HCEC 1CT (cell line): ENCODE results near the gene SPATA2.
A peak's percentile ranks its signal among the peaks of the same experiment; 100 is the strongest.
"Not testable (repeated sequence)": the region's sequence is repeated elsewhere in the genome, so short reads cannot be mapped to it uniquely, and the experiment has no call there.

ENCODE experiments used
- DNase-seq: peaks from one replicate; pipeline ENCODE4 v3.0.0-alpha.2; 2017

SPATA2 gene

DNA sequence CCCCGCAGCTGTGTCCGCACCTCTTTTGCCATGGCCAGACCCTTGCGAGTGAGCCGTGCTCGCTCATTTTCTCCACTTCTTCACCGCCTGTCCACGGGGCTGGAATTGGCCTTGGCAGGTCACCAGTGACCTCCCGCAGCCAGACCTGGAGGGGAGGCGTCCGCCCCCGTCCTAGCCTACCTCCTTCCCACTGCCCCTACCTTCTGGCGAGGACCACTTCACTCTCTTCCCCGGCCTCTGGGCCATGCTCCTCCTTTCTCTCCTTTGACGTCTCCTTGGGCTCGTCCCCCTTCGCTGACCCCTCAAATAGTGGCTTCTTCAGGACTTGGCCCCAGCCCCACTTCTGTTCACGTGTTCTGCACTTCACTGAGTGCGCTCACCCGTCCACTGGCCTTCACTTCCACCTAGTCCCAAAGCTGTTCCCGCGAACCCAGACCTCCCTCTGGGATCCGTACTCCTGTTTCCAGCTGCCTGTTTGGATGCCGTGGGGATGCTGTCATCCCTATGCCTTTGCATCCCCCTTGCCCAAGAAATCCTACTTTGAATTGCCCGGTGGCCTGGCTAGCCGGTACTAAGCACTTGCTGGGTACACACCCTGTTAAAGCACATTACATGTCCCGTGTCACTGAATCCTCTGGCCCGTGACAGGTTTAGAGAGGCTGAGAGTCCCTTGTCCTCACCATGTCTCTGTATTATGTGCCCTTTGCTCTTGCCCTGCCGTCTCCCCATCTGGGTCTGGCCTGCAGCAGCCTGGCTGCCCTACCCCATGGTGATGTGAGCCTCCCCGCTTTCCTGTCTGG lies 33.0 kb downstream of the SPATA2 start:
- DNase-seq, result no peak

DNA sequence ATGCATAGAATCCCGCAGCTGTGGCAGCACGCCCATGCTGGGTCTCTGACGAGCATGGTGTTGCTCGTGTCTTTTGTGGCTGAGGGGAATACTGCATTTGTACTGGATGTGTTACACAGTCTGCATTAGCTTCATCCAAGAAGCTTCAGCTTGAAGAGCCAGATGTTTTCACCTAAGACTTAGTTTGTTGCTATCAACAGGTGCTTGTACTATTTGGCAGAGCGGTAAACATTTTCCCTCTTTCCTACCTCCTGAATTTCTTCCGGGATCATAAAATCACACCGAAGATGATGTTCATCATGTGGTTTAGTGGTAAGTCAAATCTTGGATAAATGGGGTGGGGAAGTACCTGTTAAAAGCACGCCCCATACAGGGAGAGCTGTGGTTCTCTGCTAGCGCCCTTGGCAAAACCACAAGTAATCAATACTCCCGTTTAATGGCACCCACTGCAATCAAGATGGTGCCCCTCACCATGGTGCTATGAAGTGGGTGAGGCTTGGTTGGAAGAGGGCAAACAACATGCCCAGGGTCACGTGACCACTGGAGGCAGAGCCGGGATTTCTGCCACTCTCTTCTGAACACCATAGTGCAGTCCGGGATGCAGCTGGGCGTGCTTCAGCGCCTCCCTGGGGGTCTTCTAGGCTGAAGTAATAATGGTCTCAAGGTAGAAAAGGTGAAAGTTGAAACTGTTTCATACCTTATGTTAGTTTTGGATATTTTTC lies 34.4 kb downstream of the SPATA2 start:
- DNase-seq, result no peak

DNA sequence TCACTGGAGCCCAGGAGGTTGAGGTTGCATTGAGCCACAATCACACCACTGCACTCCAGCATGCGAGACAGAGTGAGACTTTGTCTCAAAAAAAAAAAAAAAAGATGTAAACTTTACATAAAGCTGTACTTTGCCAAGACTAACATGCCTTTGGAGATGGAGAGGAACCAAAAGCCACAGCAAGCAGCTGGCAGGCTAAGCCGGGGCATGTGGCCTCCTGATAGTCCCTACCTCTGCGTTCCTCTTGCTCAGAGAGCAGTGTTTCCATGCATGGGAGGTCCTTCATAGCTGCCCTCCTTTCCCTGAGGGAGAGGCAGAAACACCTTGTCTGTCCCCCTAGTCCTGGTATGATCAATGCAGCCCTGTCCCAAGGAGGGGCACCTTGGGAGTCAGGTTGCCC lies 35.2 kb downstream of the SPATA2 start:
- DNase-seq, result no peak

DNA sequence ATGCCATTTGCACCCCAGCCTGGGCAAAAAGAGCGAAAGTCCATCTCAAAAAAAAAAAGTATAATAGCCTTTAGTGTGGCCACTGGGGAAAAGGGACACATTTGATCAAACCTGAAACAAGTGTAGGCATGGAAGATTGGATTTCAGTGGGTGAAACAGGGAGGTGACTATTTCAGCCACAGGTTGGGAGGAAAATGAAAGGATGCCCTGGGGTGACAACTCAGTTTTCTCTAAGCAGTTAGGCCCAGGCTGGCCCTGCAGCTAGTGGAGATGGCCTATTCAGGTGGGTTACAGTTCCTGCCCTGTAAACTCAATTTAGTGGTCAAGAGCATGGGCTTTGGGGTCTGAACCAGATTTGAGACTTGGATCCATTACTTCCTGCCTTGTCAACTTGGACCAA lies 36.4 kb downstream of the SPATA2 start:
- no peak for DNase-seq

DNA sequence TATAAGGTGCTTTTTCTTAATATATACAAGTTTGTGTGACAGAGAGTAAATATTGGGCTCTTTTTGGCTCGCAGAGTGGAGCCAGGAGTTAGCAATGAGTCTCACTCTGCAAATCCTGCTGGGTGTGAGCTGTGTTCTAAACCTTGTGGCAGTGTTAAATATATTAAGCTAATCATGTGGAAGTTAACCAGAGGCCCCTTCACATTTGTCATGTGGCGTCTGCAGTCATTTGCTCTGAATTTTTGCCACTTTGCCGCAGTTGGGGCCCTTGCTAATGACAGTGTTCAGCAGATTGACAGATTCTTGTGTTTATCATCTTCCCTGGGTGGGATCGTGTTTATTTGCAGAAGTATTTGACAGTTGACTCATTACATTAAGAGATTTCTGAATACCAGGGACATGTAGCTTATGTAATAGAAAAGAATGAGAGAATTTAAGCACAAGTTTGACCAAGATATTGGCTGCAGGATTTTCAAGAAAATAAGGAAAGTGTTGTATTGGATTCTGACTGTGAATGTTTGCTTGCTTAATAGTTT lies 37.9 kb downstream of the SPATA2 start:
- peak; percentile 7 for DNase-seq

DNA sequence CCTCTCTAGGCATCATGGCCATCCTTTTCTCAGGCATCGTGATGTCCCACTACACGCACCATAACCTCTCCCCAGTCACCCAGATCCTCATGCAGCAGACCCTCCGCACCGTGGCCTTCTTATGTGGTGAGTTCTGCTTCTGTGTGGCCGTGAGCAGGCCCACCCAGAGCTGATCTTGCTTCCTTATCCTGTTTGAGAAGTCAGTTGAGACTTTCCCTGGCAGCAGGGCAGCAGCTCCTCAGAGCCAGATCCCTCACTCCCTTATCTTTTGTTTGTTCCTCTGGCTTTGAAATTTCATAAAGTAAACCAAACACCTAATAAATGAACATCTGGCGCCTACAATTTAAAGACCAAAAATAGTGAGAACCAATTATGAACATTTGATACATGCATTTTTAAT lies 40.6 kb downstream of the SPATA2 start:
- no peak for DNase-seq

DNA sequence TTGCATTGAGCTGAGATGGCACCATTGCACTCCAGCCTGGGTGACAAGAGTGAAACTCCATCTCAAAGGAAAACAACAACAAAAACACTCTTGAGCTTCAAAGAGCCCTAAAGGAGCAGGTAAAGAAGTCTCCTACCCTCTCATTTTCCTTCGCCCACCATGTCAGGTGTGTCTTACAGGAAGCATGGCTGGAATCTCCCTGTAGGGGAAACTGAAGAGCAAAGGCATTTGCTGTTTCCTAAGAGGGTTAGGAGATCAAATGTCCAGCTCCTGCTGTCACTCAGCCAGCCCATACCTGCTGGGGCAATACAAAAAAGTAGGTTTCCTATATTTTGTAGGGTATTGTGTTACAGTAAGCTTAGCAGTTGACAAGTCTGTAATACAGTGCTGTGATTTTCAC lies 43.3 kb downstream of the SPATA2 start:
- DNase-seq, result no peak

DNA sequence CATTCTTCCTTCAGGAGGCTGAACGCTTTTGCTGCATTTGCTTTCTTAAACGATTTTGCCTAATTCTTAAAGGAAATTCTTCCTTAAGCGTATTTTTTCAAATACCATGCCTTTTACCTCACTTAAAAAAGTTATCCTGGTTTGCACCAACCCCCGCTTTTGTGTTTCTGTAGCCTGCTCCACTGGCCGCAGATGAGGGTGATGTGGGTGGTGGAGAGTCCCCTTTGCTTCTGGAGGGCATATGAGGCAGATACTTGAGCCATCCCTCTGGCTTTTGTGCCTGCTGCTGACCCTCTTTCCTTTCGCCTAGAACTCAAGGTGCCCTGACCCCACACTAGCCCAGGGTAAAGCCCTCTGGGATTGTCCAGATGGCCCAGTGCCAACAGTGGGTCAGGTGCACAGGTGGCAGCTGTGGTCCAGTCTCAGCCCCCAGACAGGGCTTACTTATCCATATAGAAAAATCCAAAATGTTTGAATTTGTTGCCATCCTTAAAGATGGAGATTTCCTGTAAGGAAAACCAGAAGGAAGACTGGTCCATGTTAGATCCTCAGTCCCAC lies 43.9 kb downstream of the SPATA2 start:
- no peak for DNase-seq

DNA sequence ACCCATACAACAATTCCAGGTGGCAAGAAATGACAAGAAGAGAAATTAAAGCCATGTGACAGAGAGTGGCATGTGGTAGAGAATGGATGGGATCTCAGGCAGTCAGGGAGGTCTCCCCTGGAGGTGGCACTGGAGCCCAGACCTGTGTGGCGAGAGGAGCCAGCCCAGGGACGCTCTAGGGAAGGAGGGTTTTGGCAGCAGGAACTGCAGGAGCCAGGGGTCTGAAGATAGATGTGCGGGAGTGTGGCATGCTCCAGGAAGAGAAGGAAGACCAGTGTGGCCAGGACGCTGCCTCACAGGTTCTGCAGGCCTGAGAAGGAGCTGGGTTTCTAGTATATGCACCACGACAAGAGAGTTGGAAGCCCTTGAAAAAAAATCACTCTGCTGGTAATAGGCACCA lies 45.1 kb downstream of the SPATA2 start:
- no peak for DNase-seq

DNA sequence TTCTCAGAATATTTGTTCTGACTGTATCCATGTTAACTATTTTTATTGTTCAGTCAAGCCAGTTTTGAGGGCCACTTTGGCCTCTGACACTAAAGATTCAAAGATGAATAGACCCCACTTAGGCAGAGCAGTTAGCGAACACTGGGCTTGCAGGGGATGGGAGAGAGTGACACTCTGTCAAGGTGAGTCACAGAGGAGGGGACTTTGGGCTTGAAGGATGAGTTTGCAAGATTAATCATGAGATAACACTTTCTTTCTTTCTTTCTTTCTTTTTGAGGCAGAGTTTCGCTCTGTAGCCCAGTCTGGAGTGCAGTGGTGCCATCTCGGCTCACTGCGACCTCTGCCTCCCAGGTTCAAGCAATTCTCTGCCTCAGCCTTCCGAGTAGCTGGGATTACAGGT lies 46.4 kb downstream of the SPATA2 start:
- no peak for DNase-seq

DNA sequence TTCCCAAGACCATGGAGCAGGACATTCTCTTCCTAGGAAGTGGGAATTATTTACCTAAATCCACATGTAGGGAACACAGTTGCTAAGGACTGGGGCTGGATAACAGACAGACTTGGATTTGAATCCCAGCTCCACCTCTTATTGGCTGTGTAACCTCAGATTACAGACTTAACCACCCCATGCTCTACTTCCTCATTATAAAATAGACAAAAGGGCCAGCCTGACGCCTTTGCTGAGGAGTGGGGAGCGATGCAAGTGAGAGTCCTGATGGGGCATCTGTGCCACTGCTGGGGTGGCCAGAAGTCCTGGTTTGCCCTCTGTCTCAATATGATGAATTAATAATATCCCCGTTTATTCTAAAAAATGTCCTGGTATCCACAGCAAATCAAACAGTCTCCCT lies 46.8 kb downstream of the SPATA2 start:
- DNase-seq, result no peak

DNA sequence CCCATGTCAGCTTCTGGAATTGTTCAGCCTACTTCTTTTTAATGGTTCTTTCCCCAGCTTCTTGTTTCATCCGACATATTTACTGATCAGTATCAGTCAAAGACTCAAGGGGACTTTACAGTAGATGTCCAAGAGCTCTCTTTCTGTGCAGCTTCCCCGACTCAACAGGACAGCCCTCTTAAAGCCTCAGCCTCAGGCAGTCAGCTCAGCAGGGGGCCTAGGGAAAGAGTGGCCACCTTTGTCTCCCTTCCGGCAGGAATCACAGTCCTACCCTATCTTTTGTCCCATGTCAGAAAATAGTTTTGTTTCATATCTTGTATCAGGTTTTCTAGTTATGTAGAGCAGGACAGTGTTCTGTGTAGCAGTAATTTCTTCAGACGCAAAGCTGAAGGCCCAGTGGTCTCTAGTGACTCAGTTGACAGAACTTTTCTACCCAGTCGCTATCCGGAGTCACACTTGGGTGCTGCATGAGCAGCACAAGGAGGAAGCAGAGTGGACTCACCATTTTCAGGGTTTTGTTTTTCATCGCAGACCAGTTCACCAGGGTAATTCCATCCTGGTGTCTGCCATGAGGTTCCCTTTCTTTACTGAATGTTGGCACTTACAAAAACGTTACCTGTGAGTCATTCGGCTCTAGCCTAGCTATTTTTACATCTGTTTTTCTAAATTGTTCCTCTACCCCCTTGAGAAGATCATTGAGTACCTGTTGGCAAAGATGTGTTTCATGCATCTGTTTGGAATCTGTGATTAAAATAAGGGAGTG lies 47.7 kb downstream of the SPATA2 start:
- no peak for DNase-seq

DNA sequence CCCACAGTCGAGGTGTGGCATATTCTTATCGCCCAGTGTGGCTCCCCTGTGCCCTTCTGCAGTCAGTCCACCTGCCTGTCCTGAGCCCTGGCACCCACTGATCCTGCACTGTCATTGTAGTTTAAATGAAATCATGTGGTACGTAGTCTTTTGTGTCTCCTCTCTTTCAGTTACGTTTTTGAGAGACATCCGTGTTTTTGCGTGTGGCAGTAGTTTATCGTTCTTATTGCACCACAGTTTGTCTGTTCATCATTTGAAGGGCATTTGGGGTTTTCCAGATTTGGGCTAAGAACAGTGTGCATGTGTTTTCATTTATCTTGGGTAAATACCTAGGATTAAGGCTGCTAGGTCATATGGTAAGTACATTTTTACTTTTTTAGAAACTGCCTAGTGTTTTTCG lies 49.3 kb downstream of the SPATA2 start:
- no peak for DNase-seq

DNA sequence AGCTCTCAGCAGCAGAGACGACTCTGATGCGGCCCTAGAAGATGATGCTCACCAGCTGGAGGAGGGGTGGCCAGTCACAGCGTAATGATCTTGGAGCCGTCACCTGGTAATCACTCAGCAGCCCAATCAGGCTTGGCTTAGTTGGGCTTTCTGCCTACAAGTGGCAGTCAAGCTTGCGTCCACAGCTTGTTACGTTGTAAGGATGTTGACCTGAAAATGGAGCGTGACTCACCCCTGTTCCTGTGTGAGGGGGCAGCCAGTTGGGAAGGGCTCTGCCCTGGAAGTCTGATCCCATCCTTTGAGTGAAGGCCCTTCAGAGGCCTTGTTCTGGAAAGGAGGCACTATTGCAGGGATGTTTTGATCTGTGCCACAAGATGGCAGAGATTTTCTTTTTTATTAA lies 49.8 kb downstream of the SPATA2 start:
- DNase-seq, result no peak

DNA sequence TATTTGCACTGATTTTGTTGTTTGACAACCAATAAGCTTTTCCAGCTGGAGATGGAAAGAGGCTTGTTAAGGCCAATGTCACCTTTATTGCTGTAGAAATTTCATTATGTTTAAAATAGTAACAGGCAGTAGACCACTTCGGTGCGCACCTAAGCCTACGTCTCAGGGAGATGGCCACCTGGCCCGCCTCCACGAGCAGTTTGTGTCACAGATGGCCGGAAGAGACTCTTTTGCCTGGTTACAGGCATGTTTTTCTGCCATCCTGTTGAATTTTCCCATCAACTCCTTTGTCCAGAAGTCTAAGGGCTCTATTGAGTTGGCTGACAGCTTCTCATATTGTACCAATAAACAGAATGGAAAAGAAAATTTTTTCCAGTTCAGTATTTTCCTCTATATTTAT lies 51.7 kb downstream of the SPATA2 start:
- no peak for DNase-seq

DNA sequence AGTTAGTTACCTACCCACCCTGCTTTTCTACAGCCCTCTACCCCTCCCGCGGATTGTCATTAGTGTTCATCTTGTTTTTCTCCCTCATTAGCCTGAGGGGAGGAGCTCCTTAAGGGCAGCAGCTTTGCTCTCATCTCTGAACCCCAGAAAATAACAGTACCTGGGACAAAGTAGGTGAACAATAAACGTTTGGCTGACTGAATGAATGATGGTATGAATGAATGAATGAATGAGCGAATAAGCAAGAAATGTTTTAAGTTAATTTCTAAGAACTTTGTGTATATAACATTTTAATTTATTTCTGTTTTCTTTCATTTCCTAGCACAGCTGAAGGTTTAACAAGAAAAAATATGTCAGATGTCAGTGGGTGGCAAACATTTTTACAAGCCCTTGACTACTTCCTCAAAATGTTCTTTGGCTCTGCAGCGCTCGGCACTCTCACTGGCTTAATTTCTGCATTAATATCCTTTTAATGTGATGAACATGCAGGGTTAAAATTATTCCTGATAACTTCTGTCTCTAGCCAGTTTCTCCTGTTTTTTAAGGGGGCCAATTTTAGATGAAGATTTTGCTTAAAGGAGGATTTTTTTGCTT lies 52.6 kb downstream of the SPATA2 start:
- no peak for DNase-seq

DNA sequence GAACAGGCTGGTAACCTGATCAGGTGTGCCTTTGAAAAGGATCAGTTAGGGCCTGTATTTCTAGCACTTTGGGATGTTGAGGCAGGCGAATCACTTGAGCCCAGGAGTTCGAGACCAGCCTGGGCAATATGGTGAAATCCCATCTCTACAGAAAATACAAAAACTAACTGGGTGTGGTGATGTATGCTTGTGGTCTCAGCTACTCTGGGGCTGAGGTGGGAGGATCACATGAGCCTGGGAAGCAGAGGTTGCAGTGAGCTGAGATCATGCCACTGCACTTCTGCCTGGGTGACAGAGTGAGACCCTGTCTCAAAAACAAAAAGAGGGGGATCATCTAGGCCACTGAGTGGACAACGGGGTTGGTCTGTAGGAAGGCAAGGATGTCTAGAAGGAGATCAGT lies 54.1 kb downstream of the SPATA2 start:
- not testable (repeated sequence) for DNase-seq

DNA sequence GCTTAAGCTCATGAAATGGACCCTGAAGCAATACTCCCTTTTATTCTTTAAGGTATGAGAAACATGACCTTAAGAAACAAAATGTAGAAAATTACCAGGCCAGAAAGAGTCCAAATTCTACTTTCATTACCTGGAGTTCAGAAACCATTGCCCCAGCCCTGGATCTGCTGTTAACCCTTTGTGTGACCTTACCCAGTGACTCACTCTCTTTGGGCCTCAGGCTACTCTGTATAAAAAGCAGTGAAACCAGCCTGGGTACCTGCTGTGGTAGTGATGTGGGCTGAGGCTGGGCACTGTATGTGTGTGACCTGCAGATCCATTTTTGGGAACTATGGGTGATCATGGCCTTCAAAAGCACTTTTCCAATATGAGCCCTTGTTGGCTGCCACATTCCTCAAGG lies 55.5 kb downstream of the SPATA2 start:
- no peak for DNase-seq

DNA sequence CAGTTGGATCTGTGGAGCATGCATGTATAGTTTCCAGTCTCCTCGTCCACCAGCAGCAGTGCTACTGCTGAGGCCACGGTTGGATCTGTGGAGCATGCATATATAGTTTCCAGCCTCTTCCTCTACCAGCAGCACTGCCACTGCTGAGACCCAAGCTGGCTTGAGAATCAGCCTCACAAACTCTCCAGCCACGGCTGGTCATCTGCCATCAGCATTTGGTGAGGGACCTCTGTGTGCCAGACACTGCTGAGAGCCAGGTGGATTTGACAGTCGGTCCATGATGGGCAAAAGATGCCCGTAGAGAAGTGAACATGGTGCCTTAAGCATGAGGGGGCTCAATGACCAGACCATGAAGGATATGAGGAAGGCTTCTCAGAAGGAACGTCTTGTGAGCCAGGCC lies 56.3 kb downstream of the SPATA2 start:
- no peak for DNase-seq

DNA sequence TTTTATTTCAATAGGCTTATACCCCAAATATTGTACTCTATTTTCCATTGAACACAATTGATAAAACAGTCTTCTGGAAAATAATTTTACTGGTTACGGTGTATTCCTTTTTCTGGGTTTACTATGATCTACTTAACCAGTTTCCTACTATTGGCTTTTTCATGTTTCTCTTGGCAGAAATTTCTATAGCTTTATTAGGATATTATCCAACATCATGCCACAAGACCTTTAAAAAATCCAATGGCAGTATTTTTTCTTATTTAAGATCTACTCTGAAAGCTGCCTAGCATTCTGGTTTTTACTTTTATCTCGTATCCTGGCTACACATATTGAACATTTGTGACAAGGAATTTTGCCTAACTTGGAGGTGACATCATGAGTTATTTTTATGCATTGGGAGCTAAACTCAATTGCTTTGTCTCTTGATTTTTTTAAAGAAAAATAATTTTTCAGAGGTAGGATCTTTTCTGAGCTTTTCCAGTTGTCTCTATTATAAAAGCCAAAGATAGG lies 57.2 kb downstream of the SPATA2 start:
- no peak for DNase-seq

DNA sequence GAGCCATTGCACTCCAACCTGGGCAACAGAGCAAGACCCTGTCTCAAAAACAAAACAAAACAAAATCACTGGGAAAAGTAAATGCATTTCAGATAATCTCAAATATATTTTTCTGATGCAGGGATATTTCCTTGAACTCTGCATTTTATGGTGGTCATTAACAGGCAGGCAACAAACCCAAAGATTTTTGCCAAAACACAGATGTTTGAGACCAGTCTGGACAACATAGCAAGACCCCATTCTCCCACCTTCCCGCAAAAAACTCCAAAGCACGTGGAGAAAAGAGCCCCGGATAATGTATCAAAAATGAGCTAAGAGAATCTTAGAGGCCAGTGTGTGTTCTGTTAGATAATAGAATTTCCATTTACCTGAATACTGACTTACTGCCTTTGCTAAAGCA lies 58.4 kb downstream of the SPATA2 start:
- DNase-seq, result no peak

DNA sequence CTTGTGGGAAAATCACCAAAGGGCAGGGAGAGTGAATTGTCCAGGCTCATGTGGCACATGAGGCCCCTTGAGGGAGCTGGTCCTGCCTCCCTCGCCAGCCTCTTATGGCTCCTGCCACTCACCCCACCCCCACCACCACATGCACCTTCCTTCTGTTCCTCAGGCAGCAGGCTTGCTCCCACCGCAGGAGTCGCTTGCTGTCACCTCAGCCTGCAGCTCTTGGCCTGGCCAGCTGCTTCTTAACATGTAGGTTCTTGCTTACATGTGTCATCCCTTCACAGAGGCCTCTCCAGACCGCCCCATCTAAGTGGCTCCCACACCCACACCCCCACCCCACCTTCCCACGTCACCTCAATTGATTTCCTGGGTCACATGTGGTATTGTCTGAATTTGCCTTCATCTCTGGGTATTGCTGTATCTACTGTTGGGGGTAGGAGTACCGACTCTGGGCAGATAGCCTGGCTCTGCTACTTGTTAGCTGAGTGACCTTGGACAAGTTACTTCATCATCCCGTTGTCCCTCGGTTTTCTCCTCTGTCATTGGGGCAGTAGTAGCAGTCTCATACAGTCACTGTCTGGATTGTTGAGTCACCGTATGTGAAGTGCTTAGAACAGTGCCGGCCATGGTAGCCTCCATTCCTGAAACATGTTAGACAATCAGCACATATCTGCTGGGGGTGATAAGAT lies 61.0 kb downstream of the SPATA2 start:
- DNase-seq, result no peak
